ENCODE results near the gene GLO1. TPM values are rescaled to one million over a fixed set of nuclear protein-coding genes. Genes with fewer than 3 reads are reported as not detected.

Gene GLO1
- total and polyA plus RNA-seq, 9 of the 15 experiments (the other 6 are each of a cell fraction or from before 2014, with no cell fraction given): 155 to 331 (median 203) TPM

DNA sequence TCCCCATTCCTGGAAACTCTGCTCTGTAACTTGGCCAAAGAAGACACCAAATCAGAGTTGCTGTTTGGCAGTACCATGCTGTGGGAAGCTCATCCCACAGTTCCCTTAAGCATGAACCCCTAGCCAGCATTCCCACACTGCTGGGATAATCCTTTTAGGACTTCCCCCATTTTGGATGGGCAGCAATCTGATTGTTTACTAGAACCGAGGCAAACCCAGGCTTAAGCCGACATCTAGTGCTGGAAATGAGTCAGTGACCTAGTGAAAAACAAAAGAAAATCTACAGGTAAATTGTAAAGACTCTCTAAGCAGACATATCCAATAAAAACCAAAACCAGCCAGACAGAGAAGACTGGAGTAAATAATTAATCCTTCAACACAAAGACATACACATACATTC lies 17.4 kb upstream of the GLO1 start:
- H3K4me1 ChIP-seq (replicated peaks in 1 of 2; ENCODE audit: control insufficient read depth in 2 of 2, insufficient read depth in 2 of 2, low read length in 2 of 2): peaks cover 1 to 3% of the 10 kb centered on the region in 2 experiments; a peak in 4 of 5 replicates
- no peak overlapping the region for H3K4me3 ChIP-seq
- H3K36me3 ChIP-seq (ENCODE audit: control insufficient read depth, insufficient read depth, low read length): no peaks in the 10 kb centered on the region; the same call in 2 of the 3 replicates
- H3K9me1 ChIP-seq (ENCODE audit: control insufficient read depth, insufficient read depth, low read length): no peaks in the 10 kb centered on the region
- ChIA-PET POLR2A (interaction anchor here (1.3 to 2.0 kb wide), 2 partner anchors 10 to 17 kb away, joined by 3 to 5 read pairs; partner anchors contain the start of gene GLO1), CTCF (ENCODE audit: low intra/inter-chr PET ratio) (no interaction called here)
- in situ Hi-C loops (cut with MboI): no loop called here
- no peak for FAIRE-seq
- no peak for ATAC-seq
- BruUV-seq (replicated peaks): no TSS peak
- no peaks in the 10 kb centered on the region for H3K9me3 ChIP-seq (replicated peaks; ENCODE audit: control insufficient read depth, insufficient read depth, low read depth, low read length)
- no peak overlapping the region for H3K27ac ChIP-seq (ENCODE audit: extremely low read depth, low read depth, low read length)
- intact Hi-C loops (cut with micrococcal nuclease): no loop called here
- no peaks in the 10 kb centered on the region for H4K20me1 ChIP-seq (replicated peaks; ENCODE audit: control insufficient read depth, insufficient read depth, low read length)
- H3K9ac ChIP-seq (ENCODE audit: insufficient read depth in 1 of 2, low read depth in 2 of 2, low read length in 2 of 2): no peak overlapping the region
- WGBS (ENCODE audit: insufficient coverage, low coverage, missing lambda C conversion rate): 0% methylated on average over 2 of the region's 2 CpGs
- peaks cover 18% of the 10 kb centered on the region for H3K79me2 ChIP-seq (ENCODE audit: control insufficient read depth, insufficient read depth, low read length)
- H3K4me2 ChIP-seq (ENCODE audit: insufficient read depth, low read length): no peak overlapping the region
- peak in 1 of 4 experiments; percentile 31 for DNase-seq (ENCODE audit: extremely low read depth in 1 of 4, low spot score in 3 of 4)
- H3K27me3 ChIP-seq (ENCODE audit: control insufficient read depth in 2 of 2, insufficient read depth in 2 of 2, low read length in 2 of 2): peaks cover 2 to 8% of the 10 kb centered on the region in 2 experiments; a peak in 3 of 5 replicates
- H2AFZ ChIP-seq (ENCODE audit: low read depth, low read length): no peak overlapping the region
- TF ChIP-seq CTCF (IDR thresholded peaks at IDR 0.05 in 2 of 3, conservative IDR thresholded peaks at IDR 0.05 in 1 of 3; ENCODE audit: insufficient read depth in 2 of 3, low read depth in 1 of 3, low read length in 3 of 3) (peak in 2 of 3 experiments; percentile 25 to 52; a peak in 4 of 6 replicates), RAD21 (CRISPR knock-in tag; conservative IDR thresholded peaks at IDR 0.05 in 1 of 2, IDR thresholded peaks at IDR 0.05 in 1 of 2) (peak in 1 of 2 experiments; percentile 61; a peak in 2 of 4 replicates), SMC3 (conservative IDR thresholded peaks at IDR 0.05; ENCODE audit: insufficient read depth, low read depth, low read length) (0 out of 2 replicates have a peak, but pooled peaks have one; percentile 11), CEBPG (CRISPR knock-in tag; IDR thresholded peaks at IDR 0.05) (no peak), CEBPG (tag; conservative IDR thresholded peaks at IDR 0.05 in 1 of 2, IDR thresholded peaks at IDR 0.05 in 1 of 2) (no peak), GABPB2 (CRISPR knock-in tag; conservative IDR thresholded peaks at IDR 0.05) (no peak), GATA2 (CRISPR knock-in tag; IDR thresholded peaks at IDR 0.05) (peak; percentile 19; the same call in 1 of the 2 replicates), NR2F6 (CRISPR knock-in tag; IDR thresholded peaks at IDR 0.05) (no peak), TRIM24 (IDR thresholded peaks at IDR 0.05) (0 out of 4 replicates have a peak, but pooled peaks of 1 of the 2 experiments have one; percentile 9), TAF9B (IDR thresholded peaks at IDR 0.05; ENCODE audit: partially characterized antibody) (peak; percentile 16)
- TF ChIP-seq, protein P1, sequence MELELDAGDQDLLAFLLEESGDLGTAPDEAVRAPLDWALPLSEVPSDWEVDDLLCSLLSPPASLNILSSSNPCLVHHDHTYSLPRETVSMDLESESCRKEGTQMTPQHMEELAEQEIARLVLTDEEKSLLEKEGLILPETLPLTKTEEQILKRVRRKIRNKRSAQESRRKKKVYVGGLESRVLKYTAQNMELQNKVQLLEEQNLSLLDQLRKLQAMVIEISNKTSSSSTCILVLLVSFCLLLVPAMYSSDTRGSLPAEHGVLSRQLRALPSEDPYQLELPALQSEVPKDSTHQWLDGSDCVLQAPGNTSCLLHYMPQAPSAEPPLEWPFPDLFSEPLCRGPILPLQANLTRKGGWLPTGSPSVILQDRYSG (tag; conservative IDR thresholded peaks at IDR 0.05; ENCODE audit: low read depth): no peak
